PC-9 (cell line): Measurements from ENCODE around the gene FAXDC2.

ENCODE experiments used
- CTCF ChIP-seq: fragments of 200-600 bp; sonication (generic); conservative IDR thresholded peaks from 2 replicates; pipeline ENCODE4 v1.6.1; 2017; ENCODE audit warnings: mixed run types, antibody characterized with exemption, mild to moderate bottlenecking, moderate library complexity
- EZH2 ChIP-seq: fragments of 200-600 bp; sonication (generic); IDR thresholded peaks from 2 replicates; pipeline ENCODE4 v1.8.0; 2017; ENCODE audit warnings: antibody characterized with exemption, low read depth

DNA sequence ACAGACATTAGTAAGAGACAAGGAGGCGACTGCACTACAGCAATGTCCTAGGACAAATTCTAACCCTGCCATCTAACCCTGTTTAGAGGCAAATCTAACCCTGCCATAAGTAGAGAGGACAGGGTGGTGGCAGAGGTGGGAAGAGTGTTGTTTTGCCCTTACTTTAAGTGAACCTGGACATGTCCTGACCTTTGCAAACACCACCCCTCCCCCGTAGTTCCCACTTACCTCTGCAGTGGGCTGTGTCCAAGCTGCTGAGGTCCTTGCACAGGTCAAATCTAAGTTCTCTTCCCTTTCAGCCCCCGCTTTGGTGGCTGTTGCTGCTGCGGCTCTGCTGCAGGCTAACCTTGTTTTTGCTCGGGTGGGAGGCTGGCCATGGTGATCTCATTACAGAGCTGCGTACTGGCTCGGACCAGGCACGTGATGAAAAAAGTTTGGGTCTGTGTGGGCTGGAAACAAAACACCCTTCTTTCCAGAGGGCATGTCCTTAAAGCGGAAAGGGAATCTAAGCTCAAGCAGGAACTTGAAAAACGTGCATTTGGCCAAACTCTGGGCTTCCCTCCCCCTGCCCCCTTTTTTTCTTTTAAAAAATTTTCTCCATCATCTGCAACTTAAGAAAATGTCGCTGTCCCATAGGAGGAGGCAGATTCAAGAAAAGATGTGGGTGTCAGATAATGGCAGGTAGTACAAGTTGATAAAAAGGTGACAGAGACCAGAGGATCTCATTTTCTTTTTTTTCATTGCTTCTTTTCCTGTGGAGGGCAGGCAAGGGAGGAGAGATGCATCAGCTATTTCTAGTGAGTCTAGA, at the start of gene FAXDC2:
- TF ChIP-seq CTCF (no peak), EZH2 (no peak)
